ENCODE measurements around the gene DNAAF3. TPM values are rescaled to one million over a fixed set of nuclear protein-coding genes. Genes with fewer than 3 reads are reported as not detected.

The DNAAF3 gene
- total RNA-seq, 4 donors from 2014 or later: 0.83 TPM; not detected in 3

GRCh38 chr19:55112246-55112776 lies 54.1 kb downstream of the DNAAF3 start:
- DNase-seq (ENCODE audit: extremely low spot score): no peak
- Histone ChIP-seq H3K27ac (replicated peaks in 1 of 4) (peak overlapping the region; percentile 96 to 99 (median 97)), H3K36me3 (peaks cover 9 to 35% (median 31%) of the 10 kb centered on the region in 4 donors), H3K4me3 (peak overlapping the region in 3 of 4 donors; percentile 90 to 98 (median 91)), H3K4me1 (peaks cover 50 to 78% (median 72%) of the 10 kb centered on the region in 4 donors), H3K27me3 (no peaks in the 10 kb centered on the region), H3K9me3 (no peaks in the 10 kb centered on the region)
- intact Hi-C loops (cut with DNase I): loop anchor here (10.0 kb wide), 1 partner anchor 542 kb away; the partner anchor contains the start of gene U2AF2
- no peak for TF ChIP-seq CTCF (IDR thresholded peaks at IDR 0.05)
- TF ChIP-seq POLR2A (IDR thresholded peaks at IDR 0.05; ENCODE audit: low read depth): no peak
- no peak for TF ChIP-seq EP300 (IDR thresholded peaks at IDR 0.05)
- TF ChIP-seq POLR2AphosphoS5 (IDR thresholded peaks at IDR 0.05): no peak
- 80% methylated on average over 3 of the region's 25 CpGs for WGBS

DNA sequence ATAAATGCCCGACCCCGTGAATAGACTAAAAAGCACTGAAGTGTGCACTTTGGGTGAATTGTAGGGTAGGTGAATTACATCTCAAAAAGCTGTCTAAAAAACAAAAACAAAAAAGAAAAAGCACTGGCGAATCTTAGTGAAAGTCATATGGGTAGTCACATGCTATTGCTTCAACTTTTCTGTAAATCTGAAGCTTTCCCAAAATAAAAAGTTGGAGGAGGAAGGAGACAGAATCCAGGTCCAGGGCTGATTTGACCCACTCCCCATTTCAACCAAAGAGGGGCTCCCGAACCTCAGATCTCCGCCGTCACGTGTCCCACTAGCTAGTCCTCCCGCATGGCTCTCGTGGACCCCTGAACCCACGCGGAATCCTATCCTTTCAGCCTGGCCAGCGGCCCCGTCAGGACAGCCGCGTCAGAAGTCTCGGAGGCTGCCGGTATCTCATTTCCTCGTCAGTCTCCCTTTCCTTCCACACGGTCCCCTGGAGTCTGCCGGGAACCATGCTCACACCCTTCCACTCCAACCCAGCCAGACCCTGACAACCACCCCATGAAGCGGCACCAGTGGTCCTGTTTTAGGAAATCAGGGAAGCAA lies 55.1 kb downstream of the DNAAF3 start:
- peak overlapping the region; percentile 6 to 25 (median 16) for H3K4me3 ChIP-seq
- H3K27me3 ChIP-seq: no peaks in the 10 kb centered on the region
- H3K4me1 ChIP-seq: peaks cover 50 to 75% (median 69%) of the 10 kb centered on the region in 4 donors
- H3K27ac ChIP-seq (replicated peaks in 1 of 4): peak overlapping the region; percentile 96 to 99 (median 97)
- H3K36me3 ChIP-seq: peaks cover 16 to 44% (median 40%) of the 10 kb centered on the region in 4 donors
- intact Hi-C loops (cut with DNase I): loop anchor here (10.0 kb wide), 1 partner anchor 543 kb away; the partner anchor contains the start of gene U2AF2
- DNase-seq (ENCODE audit: extremely low spot score): no peak
- WGBS: 73% methylated on average over 18 of the region's 21 CpGs
- TF ChIP-seq POLR2A (IDR thresholded peaks at IDR 0.05; ENCODE audit: low read depth) (no peak), CTCF (IDR thresholded peaks at IDR 0.05) (no peak), POLR2AphosphoS5 (IDR thresholded peaks at IDR 0.05) (peak in 1 of 2 donors; percentile 49)
- H3K9me3 ChIP-seq: no peaks in the 10 kb centered on the region

- no peak for DNase-seq (ENCODE audit: extremely low spot score)
- H3K36me3 ChIP-seq: peaks cover 16 to 59% (median 47%) of the 10 kb centered on the region in 4 donors
- peak overlapping the region; percentile 96 to 99 (median 97) for H3K27ac ChIP-seq (replicated peaks in 1 of 4)
- H3K9me3 ChIP-seq: no peaks in the 10 kb centered on the region
- 82% methylated on average over 15 of the region's 20 CpGs for WGBS
- H3K4me1 ChIP-seq: peaks cover 34 to 59% (median 52%) of the 10 kb centered on the region in 4 donors
- intact Hi-C loops (cut with DNase I): loop anchor here (10.0 kb wide), 1 partner anchor 545 kb away; the partner anchor contains the start of gene U2AF2
- TF ChIP-seq CTCF (IDR thresholded peaks at IDR 0.05): no peak
- TF ChIP-seq EP300 (IDR thresholded peaks at IDR 0.05): no peak
- no peak overlapping the region for H3K4me3 ChIP-seq
- H3K27me3 ChIP-seq: no peaks in the 10 kb centered on the region
Observed at GRCh38 chr19:55109527-55110291, 56.7 kb downstream of the DNAAF3 start.

Small RNA genes within 50 kb of the gene (small RNA-seq; reads per million reads assigned to genes)
- gene MIR7975: 0 reads per million in 3 donors
- gene RF01210: 0 reads per million in 3 donors

Other genes with a start within 250 kb of the DNAAF3 start
- gene NLRP7, start 219.1 kb downstream of the DNAAF3 start, total RNA-seq: not detected
- under 1 TPM in 2 of 4 donors, not detected in 2; 0.42 to 0.50 TPM for gene NLRP2, start 200.2 kb downstream of the DNAAF3 start, total RNA-seq
- under 1 TPM in 2 of 4 donors, not detected in 2; 0.13 to 0.29 TPM for gene GP6, start 128.3 kb downstream of the DNAAF3 start, total RNA-seq
- gene RDH13, start 103.5 kb downstream of the DNAAF3 start, total RNA-seq: 10 to 100 TPM; 11.1 to 16.4 (median 12.3) TPM
- 1 to 10 TPM; 1.0 to 8.7 (median 1.2) TPM for gene EPS8L1, start 90.7 kb downstream of the DNAAF3 start, total RNA-seq
- gene PPP1R12C, start 49.0 kb downstream of the DNAAF3 start, total RNA-seq: 100 to 1,000 TPM; 257 to 451 (median 351) TPM
- 1 to 10 TPM in 1 of 4 donors, not detected in 3; 2.0 TPM for gene TNNT1, start 17.4 kb downstream of the DNAAF3 start, total RNA-seq
- not detected for gene TNNI3, start 8.9 kb downstream of the DNAAF3 start, total RNA-seq
- gene SYT5, start 13.7 kb upstream of the DNAAF3 start, total RNA-seq: 1 to 10 TPM in 2 of 4 donors, under 1 TPM in 1, not detected in 1; 0.80 to 2.1 (median 1.7) TPM
- 1 to 10 TPM in 2 of 4 donors, under 1 TPM in 2; 0.42 to 2.7 (median 1.4) TPM for gene PTPRH, start 42.9 kb upstream of the DNAAF3 start, total RNA-seq
- gene TMEM86B, start 62.1 kb upstream of the DNAAF3 start, total RNA-seq: 1 to 10 TPM; 1.7 to 2.8 (median 2.4) TPM
- 10 to 100 TPM; 37.4 to 75.5 (median 45.6) TPM for gene PPP6R1, start 92.4 kb upstream of the DNAAF3 start, total RNA-seq
- 10 to 100 TPM; 28.5 to 44.0 (median 32.2) TPM for gene HSPBP1, start 113.5 kb upstream of the DNAAF3 start, total RNA-seq
- 10 to 100 TPM in 1 of 4 donors, 1 to 10 TPM in 3; 3.3 to 16.9 (median 6.7) TPM for gene BRSK1, start 117.4 kb upstream of the DNAAF3 start, total RNA-seq
- 1 to 10 TPM in 3 of 4 donors, under 1 TPM in 1; 0.83 to 5.2 (median 2.7) TPM for gene TMEM150B, start 158.7 kb upstream of the DNAAF3 start, total RNA-seq
- 1 to 10 TPM; 5.0 to 8.7 (median 8.1) TPM for gene KMT5C, start 173.3 kb upstream of the DNAAF3 start, total RNA-seq
- under 1 TPM in 1 of 4 donors, not detected in 3; 0.19 TPM for gene COX6B2, start 188.1 kb upstream of the DNAAF3 start, total RNA-seq
- not detected for gene GARIN5B, start 196.6 kb upstream of the DNAAF3 start, total RNA-seq
- gene IL11, start 203.8 kb upstream of the DNAAF3 start, total RNA-seq: under 1 TPM in 2 of 4 donors, not detected in 2; 0.33 to 0.34 TPM
- not detected for gene TMEM190, start 210.2 kb upstream of the DNAAF3 start, total RNA-seq
- gene TMEM238, start 217.7 kb upstream of the DNAAF3 start, total RNA-seq: 1 to 10 TPM in 2 of 4 donors, under 1 TPM in 2; 0.83 to 7.5 (median 1.00) TPM
- 100 to 1,000 TPM; 263 to 419 (median 369) TPM for gene RPL28, start 219.3 kb upstream of the DNAAF3 start, total RNA-seq
- 10 to 100 TPM in 3 of 4 donors, 1 to 10 TPM in 1; 9.1 to 37.9 (median 22.0) TPM for gene UBE2S, start 241.2 kb upstream of the DNAAF3 start, total RNA-seq

Data from esophagus muscularis mucosa (tissue), 4 donors.